PFSK-1 (cell line): ENCODE measurements around the gene RND3.

Source experiments
- POLR2AphosphoS5 ChIP-seq: IDR thresholded peaks from 2 replicates; pipeline ENCODE4 v1.6.1; 2012; ENCODE audit warnings: low read depth, mild to moderate bottlenecking, control low read depth, low read length, moderate library complexity
- SIN3A ChIP-seq: IDR thresholded peaks from 2 replicates; pipeline ENCODE4 v1.6.1; 2012; ENCODE audit warnings: mild to moderate bottlenecking, low read length, moderate library complexity, borderline replicate concordance; ENCODE audit not compliant: insufficient read depth
- TF ChIP-seq, protein P1 (sequence below), 2 experiments: IDR thresholded peaks; 2 replicates each; pipeline versions ENCODE4 v1.6.1 to v1.8.0; 2011 to 2012; ENCODE audit warnings: low read depth in 2 of 2, low read length in 2 of 2, control low read depth in 1 of 2, inconsistent platforms in 1 of 2, mild to moderate bottlenecking in 1 of 2, moderate library complexity in 1 of 2; ENCODE audit not compliant: insufficient read depth in 1 of 2

DNA sequence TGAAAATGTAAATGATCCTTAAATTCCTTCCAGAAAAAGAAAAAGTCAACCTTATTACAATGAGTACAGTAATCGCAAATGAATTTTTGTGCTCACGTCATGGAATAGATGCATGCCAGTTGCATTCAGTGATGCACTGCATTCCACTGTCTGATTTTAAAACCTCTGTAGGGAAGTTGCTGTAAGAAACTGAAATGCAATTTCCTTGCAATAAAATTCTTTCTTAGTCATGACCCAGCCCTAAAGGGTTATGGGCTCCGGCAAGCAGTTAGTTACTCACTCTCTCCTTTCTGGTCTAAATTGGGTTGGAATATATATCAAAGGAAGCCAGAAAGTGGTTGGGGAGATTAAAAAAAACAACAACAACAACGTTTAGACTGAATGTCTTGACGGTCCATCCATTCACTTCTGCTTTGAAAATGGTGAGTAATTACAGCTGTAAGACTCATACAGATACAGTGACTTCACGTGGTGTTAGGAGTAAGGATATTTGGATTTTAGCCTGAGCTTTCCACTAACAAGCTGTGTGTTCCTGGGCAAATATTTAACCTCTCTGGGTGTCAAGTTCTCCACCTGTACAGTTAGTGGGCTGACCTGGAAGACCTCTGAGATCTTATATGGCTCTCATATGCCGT lies 8.6 kb upstream of the RND3 start:
- TF ChIP-seq SIN3A, result no peak
- TF ChIP-seq POLR2AphosphoS5, result no peak
- TF ChIP-seq, protein P1, sequence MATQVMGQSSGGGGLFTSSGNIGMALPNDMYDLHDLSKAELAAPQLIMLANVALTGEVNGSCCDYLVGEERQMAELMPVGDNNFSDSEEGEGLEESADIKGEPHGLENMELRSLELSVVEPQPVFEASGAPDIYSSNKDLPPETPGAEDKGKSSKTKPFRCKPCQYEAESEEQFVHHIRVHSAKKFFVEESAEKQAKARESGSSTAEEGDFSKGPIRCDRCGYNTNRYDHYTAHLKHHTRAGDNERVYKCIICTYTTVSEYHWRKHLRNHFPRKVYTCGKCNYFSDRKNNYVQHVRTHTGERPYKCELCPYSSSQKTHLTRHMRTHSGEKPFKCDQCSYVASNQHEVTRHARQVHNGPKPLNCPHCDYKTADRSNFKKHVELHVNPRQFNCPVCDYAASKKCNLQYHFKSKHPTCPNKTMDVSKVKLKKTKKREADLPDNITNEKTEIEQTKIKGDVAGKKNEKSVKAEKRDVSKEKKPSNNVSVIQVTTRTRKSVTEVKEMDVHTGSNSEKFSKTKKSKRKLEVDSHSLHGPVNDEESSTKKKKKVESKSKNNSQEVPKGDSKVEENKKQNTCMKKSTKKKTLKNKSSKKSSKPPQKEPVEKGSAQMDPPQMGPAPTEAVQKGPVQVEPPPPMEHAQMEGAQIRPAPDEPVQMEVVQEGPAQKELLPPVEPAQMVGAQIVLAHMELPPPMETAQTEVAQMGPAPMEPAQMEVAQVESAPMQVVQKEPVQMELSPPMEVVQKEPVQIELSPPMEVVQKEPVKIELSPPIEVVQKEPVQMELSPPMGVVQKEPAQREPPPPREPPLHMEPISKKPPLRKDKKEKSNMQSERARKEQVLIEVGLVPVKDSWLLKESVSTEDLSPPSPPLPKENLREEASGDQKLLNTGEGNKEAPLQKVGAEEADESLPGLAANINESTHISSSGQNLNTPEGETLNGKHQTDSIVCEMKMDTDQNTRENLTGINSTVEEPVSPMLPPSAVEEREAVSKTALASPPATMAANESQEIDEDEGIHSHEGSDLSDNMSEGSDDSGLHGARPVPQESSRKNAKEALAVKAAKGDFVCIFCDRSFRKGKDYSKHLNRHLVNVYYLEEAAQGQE (IDR thresholded peaks at IDR 0.05; ENCODE audit: insufficient read depth in 1 of 2, low read depth in 2 of 2, low read length in 2 of 2), result no peak
